Esophagus squamous epithelium (tissue), 4 donors: ENCODE data around the gene OR4K14.

Experiments
- POLR2A ChIP-seq, 4 donors: fragments of 450-650 bp; IDR thresholded peaks; one replicate each; pipeline ENCODE4 v1.6.1; 2017; ENCODE audit warnings: antibody characterized with exemption in 4 of 4, mild to moderate bottlenecking in 4 of 4, moderate library complexity in 3 of 4
- TF ChIP-seq, protein P1 (sequence below), 6 experiments: fragments of 450-650 bp in 4 of 6; fragments of 200-600 bp in 2 of 6; sonication (generic) in 2 of 6; IDR thresholded peaks; one replicate each; pipeline ENCODE4 v1.5.1; 2016 to 2019; ENCODE audit warnings: antibody characterized with exemption in 6 of 6, mild to moderate bottlenecking in 4 of 6, moderate library complexity in 4 of 6

GRCh38 chr14:20059745-20060144, 40.6 kb upstream of the OR4K14 start, which contains the start of gene OR4L1:
- TF ChIP-seq, protein P1, sequence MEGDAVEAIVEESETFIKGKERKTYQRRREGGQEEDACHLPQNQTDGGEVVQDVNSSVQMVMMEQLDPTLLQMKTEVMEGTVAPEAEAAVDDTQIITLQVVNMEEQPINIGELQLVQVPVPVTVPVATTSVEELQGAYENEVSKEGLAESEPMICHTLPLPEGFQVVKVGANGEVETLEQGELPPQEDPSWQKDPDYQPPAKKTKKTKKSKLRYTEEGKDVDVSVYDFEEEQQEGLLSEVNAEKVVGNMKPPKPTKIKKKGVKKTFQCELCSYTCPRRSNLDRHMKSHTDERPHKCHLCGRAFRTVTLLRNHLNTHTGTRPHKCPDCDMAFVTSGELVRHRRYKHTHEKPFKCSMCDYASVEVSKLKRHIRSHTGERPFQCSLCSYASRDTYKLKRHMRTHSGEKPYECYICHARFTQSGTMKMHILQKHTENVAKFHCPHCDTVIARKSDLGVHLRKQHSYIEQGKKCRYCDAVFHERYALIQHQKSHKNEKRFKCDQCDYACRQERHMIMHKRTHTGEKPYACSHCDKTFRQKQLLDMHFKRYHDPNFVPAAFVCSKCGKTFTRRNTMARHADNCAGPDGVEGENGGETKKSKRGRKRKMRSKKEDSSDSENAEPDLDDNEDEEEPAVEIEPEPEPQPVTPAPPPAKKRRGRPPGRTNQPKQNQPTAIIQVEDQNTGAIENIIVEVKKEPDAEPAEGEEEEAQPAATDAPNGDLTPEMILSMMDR (IDR thresholded peaks at IDR 0.05): no peak
- no peak for TF ChIP-seq POLR2A (IDR thresholded peaks at IDR 0.05)
